ENCODE measurements around the gene REV1.

REV1 gene

DNA sequence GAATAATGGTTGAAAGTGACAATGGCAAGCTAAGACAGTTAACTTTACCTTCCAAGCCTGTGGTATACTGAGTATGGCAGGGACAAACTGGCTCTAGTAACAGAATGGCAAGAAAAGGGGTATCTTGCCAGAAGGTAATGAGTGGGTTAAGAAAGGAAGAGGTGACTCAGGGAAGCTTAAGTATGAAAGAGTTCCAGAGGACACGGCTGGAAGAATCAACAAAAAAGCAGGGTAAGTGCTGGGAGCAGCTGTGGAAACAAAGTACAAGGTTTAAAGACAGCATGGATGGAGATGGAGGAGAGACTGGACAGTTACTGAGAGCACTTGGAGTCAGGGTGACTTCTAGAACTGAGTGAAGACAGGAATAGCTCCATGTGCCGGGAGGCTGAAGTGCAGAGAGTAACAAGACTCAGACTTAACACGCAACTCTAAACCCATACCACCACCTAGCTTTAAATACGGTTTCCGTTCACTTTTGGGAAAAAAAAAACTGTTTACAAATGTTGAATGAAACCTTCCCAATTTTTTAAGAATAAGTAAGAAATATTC is 69.0 kb downstream of the REV1 start:
- Histone ChIP-seq H2AK5ac (ENCODE audit: low read length) (no peak overlapping the region), H3K4me1 (ENCODE audit: control insufficient read depth, low read depth, low read length) (no peaks in the 10 kb centered on the region), H3K9ac (ENCODE audit: low read length) (no peak overlapping the region), H3K18ac (ENCODE audit: low read length) (no peak overlapping the region), H4K8ac (ENCODE audit: low read depth, low read length) (no peak overlapping the region), H3K4ac (ENCODE audit: low read depth, low read length) (no peak overlapping the region), H3K56ac (ENCODE audit: low read length) (no peak overlapping the region), H3K4me2 (ENCODE audit: low read length) (no peak overlapping the region), H2BK120ac (ENCODE audit: low read depth, low read length) (no peak overlapping the region), H2BK15ac (replicated peaks; ENCODE audit: low read depth) (no peak overlapping the region), H3K79me2 (ENCODE audit: control insufficient read depth, insufficient read depth, low read length) (no peaks in the 10 kb centered on the region), H3K23ac (ENCODE audit: low read length) (no peak overlapping the region), H4K5ac (ENCODE audit: low read length) (no peak overlapping the region), H3K4me3 (ENCODE audit: low read length) (no peak overlapping the region), H2BK5ac (ENCODE audit: low read length) (no peak overlapping the region), H3K27ac (ENCODE audit: low read depth, low read length) (no peak overlapping the region), H3K27me3 (ENCODE audit: insufficient read depth, low read length, poor library complexity) (no peaks in the 10 kb centered on the region), H3K36me3 (ENCODE audit: control insufficient read depth, insufficient read depth, low read length) (peaks cover 1% of the 10 kb centered on the region), H3K79me1 (ENCODE audit: low read length) (no peaks in the 10 kb centered on the region)
- no peak for DNase-seq
- WGBS (ENCODE audit: extremely low coverage, insufficient coverage, low lambda C conversion rate): no CpG with 5 or more reads among the region's 5 CpGs

DNA sequence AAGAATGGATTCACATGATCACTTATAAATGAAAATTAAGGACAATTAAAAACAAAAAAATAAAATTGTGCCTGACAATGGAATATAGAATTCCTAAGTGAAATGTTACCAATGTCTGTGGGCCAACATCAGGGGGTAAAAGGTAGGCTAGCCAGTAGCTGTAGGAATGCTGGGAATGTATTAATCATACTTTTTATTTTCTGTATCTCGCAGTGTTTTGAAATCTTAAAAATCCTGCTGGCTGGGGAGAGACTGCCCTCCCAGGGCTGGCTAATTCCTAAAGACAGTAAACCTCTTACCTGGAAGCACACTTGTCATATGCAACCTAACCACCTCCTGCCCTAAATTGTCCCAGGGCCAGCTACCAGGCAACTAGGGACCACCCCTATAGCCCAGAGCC is 69.8 kb downstream of the REV1 start:
- no peak for DNase-seq
- no peak overlapping the region for H3K4me3 ChIP-seq (ENCODE audit: low read length)
- no peaks in the 10 kb centered on the region for H3K27me3 ChIP-seq (ENCODE audit: insufficient read depth, low read length, poor library complexity)
- H3K36me3 ChIP-seq (ENCODE audit: control insufficient read depth, insufficient read depth, low read length): peaks cover 1% of the 10 kb centered on the region
- H4K8ac ChIP-seq (ENCODE audit: low read depth, low read length): no peak overlapping the region
- H3K79me2 ChIP-seq (ENCODE audit: control insufficient read depth, insufficient read depth, low read length): no peaks in the 10 kb centered on the region
- no peaks in the 10 kb centered on the region for H3K79me1 ChIP-seq (ENCODE audit: low read length)
- no peak overlapping the region for H3K9ac ChIP-seq (ENCODE audit: low read length)
- H3K27ac ChIP-seq (ENCODE audit: low read depth, low read length): no peak overlapping the region
- no peak overlapping the region for H3K18ac ChIP-seq (ENCODE audit: low read length)
- H3K4me2 ChIP-seq (ENCODE audit: low read length): no peak overlapping the region
- H2AK5ac ChIP-seq (ENCODE audit: low read length): no peak overlapping the region
- H2BK120ac ChIP-seq (ENCODE audit: low read depth, low read length): no peak overlapping the region
- no CpG with 5 or more reads among the region's 1 CpG for WGBS (ENCODE audit: extremely low coverage, insufficient coverage, low lambda C conversion rate)
- no peak overlapping the region for H3K56ac ChIP-seq (ENCODE audit: low read length)
- no peak overlapping the region for H2BK5ac ChIP-seq (ENCODE audit: low read length)
- H4K5ac ChIP-seq (ENCODE audit: low read length): no peak overlapping the region
- no peak overlapping the region for H3K4ac ChIP-seq (ENCODE audit: low read depth, low read length)
- H3K4me1 ChIP-seq (ENCODE audit: control insufficient read depth, low read depth, low read length): no peaks in the 10 kb centered on the region
- no peak overlapping the region for H3K23ac ChIP-seq (ENCODE audit: low read length)
- H2BK15ac ChIP-seq (replicated peaks; ENCODE audit: low read depth): no peak overlapping the region

GRCh38 chr2:99417396-99417795 is 72.4 kb downstream of the REV1 start:
- Histone ChIP-seq H2BK15ac (replicated peaks; ENCODE audit: low read depth) (no peak overlapping the region), H3K79me2 (ENCODE audit: control insufficient read depth, insufficient read depth, low read length) (no peaks in the 10 kb centered on the region), H3K56ac (ENCODE audit: low read length) (no peak overlapping the region), H3K27ac (ENCODE audit: low read depth, low read length) (no peak overlapping the region), H2BK120ac (ENCODE audit: low read depth, low read length) (no peak overlapping the region), H3K4me1 (ENCODE audit: control insufficient read depth, low read depth, low read length) (no peaks in the 10 kb centered on the region), H3K4ac (ENCODE audit: low read depth, low read length) (no peak overlapping the region), H3K4me2 (ENCODE audit: low read length) (no peak overlapping the region), H3K4me3 (ENCODE audit: low read length) (no peak overlapping the region), H3K79me1 (ENCODE audit: low read length) (no peaks in the 10 kb centered on the region), H3K23ac (ENCODE audit: low read length) (no peak overlapping the region), H3K18ac (ENCODE audit: low read length) (no peak overlapping the region), H4K5ac (ENCODE audit: low read length) (no peak overlapping the region), H3K36me3 (ENCODE audit: control insufficient read depth, insufficient read depth, low read length) (no peaks in the 10 kb centered on the region), H2AK5ac (ENCODE audit: low read length) (no peak overlapping the region), H3K9ac (ENCODE audit: low read length) (no peak overlapping the region), H3K27me3 (ENCODE audit: insufficient read depth, low read length, poor library complexity) (no peaks in the 10 kb centered on the region), H2BK5ac (ENCODE audit: low read length) (no peak overlapping the region), H4K8ac (ENCODE audit: low read depth, low read length) (no peak overlapping the region)
- DNase-seq: no peak
- no CpG with 5 or more reads among the region's 3 CpGs for WGBS (ENCODE audit: extremely low coverage, insufficient coverage, low lambda C conversion rate)

- Histone ChIP-seq H3K79me1 (ENCODE audit: low read length) (no peaks in the 10 kb centered on the region), H3K4ac (ENCODE audit: low read depth, low read length) (no peak overlapping the region), H4K5ac (ENCODE audit: low read length) (no peak overlapping the region), H2AK5ac (ENCODE audit: low read length) (no peak overlapping the region), H3K4me3 (ENCODE audit: low read length) (no peak overlapping the region), H4K8ac (ENCODE audit: low read depth, low read length) (no peak overlapping the region), H3K9ac (ENCODE audit: low read length) (no peak overlapping the region), H3K18ac (ENCODE audit: low read length) (no peak overlapping the region), H2BK15ac (replicated peaks; ENCODE audit: low read depth) (no peak overlapping the region), H3K56ac (ENCODE audit: low read length) (no peak overlapping the region), H3K36me3 (ENCODE audit: control insufficient read depth, insufficient read depth, low read length) (no peaks in the 10 kb centered on the region), H3K27ac (ENCODE audit: low read depth, low read length) (no peak overlapping the region), H3K79me2 (ENCODE audit: control insufficient read depth, insufficient read depth, low read length) (no peaks in the 10 kb centered on the region), H3K27me3 (ENCODE audit: insufficient read depth, low read length, poor library complexity) (no peaks in the 10 kb centered on the region), H3K23ac (ENCODE audit: low read length) (no peak overlapping the region), H3K4me1 (ENCODE audit: control insufficient read depth, low read depth, low read length) (no peaks in the 10 kb centered on the region), H2BK120ac (ENCODE audit: low read depth, low read length) (no peak overlapping the region), H3K4me2 (ENCODE audit: low read length) (no peak overlapping the region), H2BK5ac (ENCODE audit: low read length) (no peak overlapping the region)
- no CpG with 5 or more reads among the region's 1 CpG for WGBS (ENCODE audit: extremely low coverage, insufficient coverage, low lambda C conversion rate)
- no peak for DNase-seq
Measured at GRCh38 chr2:99414566-99414965, 75.3 kb downstream of the REV1 start.

DNA sequence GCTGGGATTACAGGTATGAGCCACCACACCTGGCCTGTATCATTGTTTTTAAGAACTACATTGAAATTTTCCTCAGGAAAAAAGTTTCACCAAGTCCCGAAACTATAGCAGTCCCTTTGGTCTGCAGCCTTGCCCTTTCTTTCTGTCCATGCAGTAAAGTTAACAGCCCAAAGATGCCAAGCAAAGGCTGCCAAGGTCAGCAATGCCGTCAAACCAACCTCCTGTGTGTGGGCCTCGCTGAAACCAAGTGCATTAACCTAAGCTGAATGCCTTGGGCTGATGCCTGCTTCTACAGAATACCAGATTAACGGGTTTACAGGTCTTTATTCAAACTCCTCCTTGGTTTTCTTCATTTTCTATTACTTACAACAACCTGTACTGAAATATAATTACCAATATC is 79.5 kb downstream of the REV1 start:
- Histone ChIP-seq H3K56ac (ENCODE audit: low read length) (no peak overlapping the region), H3K23ac (ENCODE audit: low read length) (no peak overlapping the region), H2BK15ac (replicated peaks; ENCODE audit: low read depth) (no peak overlapping the region), H3K79me2 (ENCODE audit: control insufficient read depth, insufficient read depth, low read length) (no peaks in the 10 kb centered on the region), H3K4ac (ENCODE audit: low read depth, low read length) (no peak overlapping the region), H3K79me1 (ENCODE audit: low read length) (no peaks in the 10 kb centered on the region), H3K4me1 (ENCODE audit: control insufficient read depth, low read depth, low read length) (no peaks in the 10 kb centered on the region), H2AK5ac (ENCODE audit: low read length) (no peak overlapping the region), H2BK5ac (ENCODE audit: low read length) (no peak overlapping the region), H3K9ac (ENCODE audit: low read length) (no peak overlapping the region), H3K27me3 (ENCODE audit: insufficient read depth, low read length, poor library complexity) (no peaks in the 10 kb centered on the region), H3K36me3 (ENCODE audit: control insufficient read depth, insufficient read depth, low read length) (peaks cover 3% of the 10 kb centered on the region), H3K4me2 (ENCODE audit: low read length) (no peak overlapping the region), H3K18ac (ENCODE audit: low read length) (no peak overlapping the region), H2BK120ac (ENCODE audit: low read depth, low read length) (no peak overlapping the region), H3K4me3 (ENCODE audit: low read length) (no peak overlapping the region), H3K27ac (ENCODE audit: low read depth, low read length) (no peak overlapping the region), H4K8ac (ENCODE audit: low read depth, low read length) (no peak overlapping the region), H4K5ac (ENCODE audit: low read length) (no peak overlapping the region)
- no peak for DNase-seq
- no CpG with 5 or more reads among the region's 4 CpGs for WGBS (ENCODE audit: extremely low coverage, insufficient coverage, low lambda C conversion rate)

GRCh38 chr2:99406137-99406536 is 83.7 kb downstream of the REV1 start:
- Histone ChIP-seq H3K79me1 (ENCODE audit: low read length) (no peaks in the 10 kb centered on the region), H3K27ac (ENCODE audit: low read depth, low read length) (no peak overlapping the region), H2BK120ac (ENCODE audit: low read depth, low read length) (no peak overlapping the region), H3K18ac (ENCODE audit: low read length) (no peak overlapping the region), H3K79me2 (ENCODE audit: control insufficient read depth, insufficient read depth, low read length) (no peaks in the 10 kb centered on the region), H3K9ac (ENCODE audit: low read length) (no peak overlapping the region), H3K23ac (ENCODE audit: low read length) (no peak overlapping the region), H4K5ac (ENCODE audit: low read length) (no peak overlapping the region), H3K4ac (ENCODE audit: low read depth, low read length) (no peak overlapping the region), H3K4me2 (ENCODE audit: low read length) (no peak overlapping the region), H3K56ac (ENCODE audit: low read length) (no peak overlapping the region), H3K36me3 (ENCODE audit: control insufficient read depth, insufficient read depth, low read length) (peaks cover 5% of the 10 kb centered on the region), H2AK5ac (ENCODE audit: low read length) (no peak overlapping the region), H2BK15ac (replicated peaks; ENCODE audit: low read depth) (no peak overlapping the region), H3K4me3 (ENCODE audit: low read length) (no peak overlapping the region), H3K27me3 (ENCODE audit: insufficient read depth, low read length, poor library complexity) (no peaks in the 10 kb centered on the region), H3K4me1 (ENCODE audit: control insufficient read depth, low read depth, low read length) (no peaks in the 10 kb centered on the region), H4K8ac (ENCODE audit: low read depth, low read length) (no peak overlapping the region), H2BK5ac (ENCODE audit: low read length) (no peak overlapping the region)
- no CpG with 5 or more reads among the region's 6 CpGs for WGBS (ENCODE audit: extremely low coverage, insufficient coverage, low lambda C conversion rate)
- DNase-seq: no peak
